Measurements from ENCODE around the gene CCSER1.

Gene CCSER1

DNA sequence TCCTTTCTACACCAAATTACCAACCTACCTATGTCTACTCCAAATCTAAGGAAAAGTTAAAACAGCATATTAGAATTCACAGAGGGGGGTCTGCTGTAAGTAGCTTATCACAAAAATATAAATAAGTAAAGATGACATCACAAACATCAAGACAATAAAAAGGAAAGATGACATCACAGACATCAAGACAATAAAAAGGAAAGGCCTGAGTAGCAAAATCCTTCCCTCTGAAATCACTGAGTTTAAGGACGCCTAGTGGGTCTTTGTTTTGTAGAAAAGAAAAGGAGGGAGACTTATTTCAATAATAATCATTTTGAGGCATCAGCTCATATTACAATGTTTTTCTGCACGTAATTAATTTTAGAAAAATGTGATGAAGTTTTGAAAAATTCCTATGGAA, 1469.5 kb downstream of the CCSER1 start:
- no peak for DNase-seq (ENCODE audit: low read depth)
- H3K4me3 ChIP-seq (ENCODE audit: low read length): no peak overlapping the region
- TF ChIP-seq, protein P1, sequence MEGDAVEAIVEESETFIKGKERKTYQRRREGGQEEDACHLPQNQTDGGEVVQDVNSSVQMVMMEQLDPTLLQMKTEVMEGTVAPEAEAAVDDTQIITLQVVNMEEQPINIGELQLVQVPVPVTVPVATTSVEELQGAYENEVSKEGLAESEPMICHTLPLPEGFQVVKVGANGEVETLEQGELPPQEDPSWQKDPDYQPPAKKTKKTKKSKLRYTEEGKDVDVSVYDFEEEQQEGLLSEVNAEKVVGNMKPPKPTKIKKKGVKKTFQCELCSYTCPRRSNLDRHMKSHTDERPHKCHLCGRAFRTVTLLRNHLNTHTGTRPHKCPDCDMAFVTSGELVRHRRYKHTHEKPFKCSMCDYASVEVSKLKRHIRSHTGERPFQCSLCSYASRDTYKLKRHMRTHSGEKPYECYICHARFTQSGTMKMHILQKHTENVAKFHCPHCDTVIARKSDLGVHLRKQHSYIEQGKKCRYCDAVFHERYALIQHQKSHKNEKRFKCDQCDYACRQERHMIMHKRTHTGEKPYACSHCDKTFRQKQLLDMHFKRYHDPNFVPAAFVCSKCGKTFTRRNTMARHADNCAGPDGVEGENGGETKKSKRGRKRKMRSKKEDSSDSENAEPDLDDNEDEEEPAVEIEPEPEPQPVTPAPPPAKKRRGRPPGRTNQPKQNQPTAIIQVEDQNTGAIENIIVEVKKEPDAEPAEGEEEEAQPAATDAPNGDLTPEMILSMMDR (conservative IDR thresholded peaks at IDR 0.05; ENCODE audit: low read depth, low read length): no peak

DNA sequence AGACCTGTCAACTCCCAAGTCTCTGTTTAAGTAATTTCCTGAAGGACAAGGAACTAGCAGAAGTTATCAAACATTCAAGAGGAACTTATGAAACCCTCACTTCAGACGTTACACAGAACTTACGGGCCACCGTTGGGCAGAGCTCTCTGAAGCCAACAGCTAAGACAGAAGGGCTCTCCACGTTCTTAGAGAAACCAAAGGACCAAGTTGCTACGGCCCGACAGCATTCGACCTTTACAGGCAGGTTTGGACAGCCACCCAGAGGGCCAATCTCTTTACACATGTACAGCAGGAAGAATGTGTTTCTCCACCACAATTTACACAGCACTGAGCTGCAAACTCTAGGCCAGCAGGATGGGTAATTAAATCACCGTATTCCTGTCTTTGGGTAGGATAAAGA, 1471.5 kb downstream of the CCSER1 start:
- TF ChIP-seq, protein P1 (conservative IDR thresholded peaks at IDR 0.05; ENCODE audit: low read depth, low read length): no peak
- DNase-seq (ENCODE audit: low read depth): no peak
- H3K4me3 ChIP-seq (ENCODE audit: low read length): no peak overlapping the region

DNA sequence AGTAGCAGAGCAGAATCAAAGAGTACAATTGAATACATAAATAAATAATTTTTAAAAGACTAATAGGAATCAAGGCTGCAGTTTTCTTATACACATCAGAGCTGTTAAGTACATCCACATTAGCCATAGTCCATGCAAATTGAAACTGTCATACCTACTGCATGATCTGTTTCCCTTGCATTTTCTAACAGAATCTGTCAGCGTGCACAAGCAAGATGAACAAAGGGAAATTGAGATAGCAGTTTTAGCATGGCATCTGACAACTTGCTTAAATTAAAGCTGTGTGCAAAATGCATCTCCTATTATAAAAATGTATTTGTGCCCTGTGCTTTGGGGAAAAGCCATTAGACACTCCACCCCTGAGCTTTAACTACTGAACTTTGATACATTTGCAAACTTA, 1473.1 kb downstream of the CCSER1 start:
- DNase-seq (ENCODE audit: low read depth): no peak
- TF ChIP-seq, protein P1 (conservative IDR thresholded peaks at IDR 0.05; ENCODE audit: low read depth, low read length): no peak

DNA sequence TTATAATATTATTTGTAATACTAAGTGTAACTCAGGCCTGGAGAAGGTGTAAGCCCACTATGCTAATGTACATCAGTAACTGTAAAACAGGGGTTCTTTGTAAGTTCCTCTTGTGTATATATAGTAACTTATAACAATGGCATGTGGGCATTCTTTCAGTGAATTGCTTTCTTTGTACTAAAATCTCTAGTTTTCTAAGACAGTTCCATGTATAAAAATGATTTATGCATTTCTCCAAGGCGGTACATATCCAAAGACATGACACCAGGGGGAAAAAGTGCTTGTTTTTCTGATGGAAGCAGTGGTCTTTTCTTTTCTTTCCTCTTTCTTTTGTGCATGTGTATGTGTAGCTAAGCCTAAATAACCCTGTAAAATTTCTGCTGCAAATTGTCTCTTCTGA, 1474.2 kb downstream of the CCSER1 start:
- no peak overlapping the region for H3K4me3 ChIP-seq (ENCODE audit: low read length)
- DNase-seq (ENCODE audit: low read depth): no peak
- TF ChIP-seq, protein P1 (conservative IDR thresholded peaks at IDR 0.05; ENCODE audit: low read depth, low read length): no peak

More for the DNA sequence above, 1473.1 kb downstream of the CCSER1 start:
- H3K4me3 ChIP-seq (ENCODE audit: low read length): no peak overlapping the region

DNA sequence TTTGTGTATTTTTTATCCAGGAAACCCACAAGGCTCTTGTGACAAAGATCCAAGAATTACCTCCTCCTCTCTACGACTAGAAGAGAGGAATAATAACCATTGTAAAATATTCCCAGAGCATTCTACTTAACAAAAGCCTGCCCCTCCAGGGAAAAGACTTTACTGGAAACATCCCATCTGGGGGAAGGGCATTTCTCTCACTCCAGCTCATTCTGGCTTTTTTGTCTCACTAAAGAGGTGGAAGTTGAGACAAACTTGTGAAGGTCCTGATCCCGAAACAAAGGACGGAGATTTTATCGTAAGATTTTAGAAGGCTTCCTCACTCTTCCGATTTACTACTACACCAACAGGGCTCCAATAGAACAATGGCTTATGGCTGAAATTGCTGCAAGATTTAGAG, 1484.6 kb downstream of the CCSER1 start:
- TF ChIP-seq, protein P1 (conservative IDR thresholded peaks at IDR 0.05; ENCODE audit: low read depth, low read length): no peak
- H3K4me3 ChIP-seq (ENCODE audit: low read length): no peak overlapping the region
- DNase-seq (ENCODE audit: low read depth): no peak

DNA sequence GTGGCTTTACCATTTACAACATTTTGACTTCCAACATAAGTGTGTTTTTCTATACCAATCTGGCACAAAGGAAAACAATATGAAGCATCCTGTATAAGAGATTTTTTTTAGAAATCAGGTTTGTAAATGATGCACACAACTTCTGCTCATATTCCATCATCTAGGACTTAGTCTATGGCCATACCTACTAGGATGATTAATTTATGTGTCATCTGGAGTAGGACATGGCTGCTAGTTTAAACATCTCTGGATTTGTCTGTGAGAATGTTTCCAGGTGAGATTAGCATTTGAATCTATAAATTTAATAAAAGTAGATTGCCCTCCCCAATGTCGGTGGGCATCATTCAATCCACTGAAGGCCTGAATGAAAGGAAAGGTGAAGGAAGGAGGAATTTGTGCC, 1493.8 kb downstream of the CCSER1 start:
- TF ChIP-seq, protein P1 (conservative IDR thresholded peaks at IDR 0.05; ENCODE audit: low read depth, low read length): no peak
- DNase-seq (ENCODE audit: low read depth): no peak
- no peak overlapping the region for H3K4me3 ChIP-seq (ENCODE audit: low read length)

DNA sequence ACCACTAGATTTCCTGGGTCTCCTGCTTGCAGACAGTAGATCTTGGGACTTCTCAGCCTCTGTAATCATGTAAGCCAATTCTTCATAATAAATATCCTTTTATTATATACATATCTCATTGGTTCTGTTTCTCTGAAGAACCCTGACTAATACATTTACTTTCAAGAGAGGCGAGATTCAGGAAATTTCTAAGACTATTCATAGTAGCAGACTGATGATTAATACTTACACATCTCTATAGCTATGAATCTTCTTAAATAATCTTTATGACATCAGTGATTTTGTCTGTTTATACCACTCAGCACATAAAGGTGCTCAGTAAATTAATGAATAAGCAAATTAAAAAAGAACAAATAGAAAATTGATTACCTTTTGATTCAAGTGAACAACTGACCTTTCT, 1494.3 kb downstream of the CCSER1 start:
- TF ChIP-seq, protein P1 (conservative IDR thresholded peaks at IDR 0.05; ENCODE audit: low read depth, low read length): no peak
- no peak overlapping the region for H3K4me3 ChIP-seq (ENCODE audit: low read length)
- DNase-seq (ENCODE audit: low read depth): no peak
